CD4-positive, alpha-beta T cell treated with Interleukin-17A for 1 hour (primary cell): ENCODE results near the gene SEL1L2.

Source experiments
- DNase-seq: peaks from one replicate; pipeline ENCODE4 v3.0.0-alpha.2; 2020

The SEL1L2 gene

GRCh38 chr20:13810446-13810845, 180.0 kb downstream of the SEL1L2 start:
- no peak for DNase-seq

GRCh38 chr20:13809855-13810254, 180.6 kb downstream of the SEL1L2 start:
- DNase-seq = no peak

GRCh38 chr20:13809373-13809772, 181.0 kb downstream of the SEL1L2 start:
- DNase-seq = no peak

- no peak for DNase-seq
Observed at GRCh38 chr20:13800728-13801134, 189.7 kb downstream of the SEL1L2 start.

- no peak for DNase-seq
Observed at GRCh38 chr20:13799974-13800373, 190.4 kb downstream of the SEL1L2 start.
